H9 (cell line): ENCODE data around the gene TIAM1. TPM values are rescaled to one million over a fixed set of nuclear protein-coding genes. Genes with fewer than 3 reads are reported as not detected.
A peak's percentile ranks its signal among the peaks of the same experiment; 100 is the strongest.

Source experiments
- DNase-seq: peaks from one replicate; pipeline ENCODE4 v3.0.0-alpha.2; 2017
- H2AFZ ChIP-seq: one replicate; pipeline ENCODE4 v1.6.1; 2013; ENCODE audit warnings: mild to moderate bottlenecking, low read length, control low read depth, moderate library complexity
- H2AK5ac ChIP-seq: 2 replicates; pipeline ENCODE4 v1.6.1; 2013; ENCODE audit warnings: low read length, control low read depth, mixed read lengths; ENCODE audit not compliant: insufficient read length
- H2BK120ac ChIP-seq: one replicate; pipeline ENCODE4 v1.6.1; 2013; ENCODE audit warnings: low read depth, mild to moderate bottlenecking, low read length, control low read depth, inconsistent platforms; ENCODE audit not compliant: poor library complexity, severe bottlenecking
- H2BK12ac ChIP-seq: 2 replicates; pipeline ENCODE4 v1.6.1; 2013; ENCODE audit warnings: low read length, control low read depth, mixed read lengths, low read depth; ENCODE audit not compliant: insufficient read length
- H2BK15ac ChIP-seq: 2 replicates; pipeline ENCODE4 v1.6.1; 2013; ENCODE audit warnings: low read depth, low read length, control low read depth
- H2BK20ac ChIP-seq: one replicate; pipeline ENCODE4 v1.6.1; 2013; ENCODE audit warnings: low read depth, mild to moderate bottlenecking, low read length, control low read depth, inconsistent platforms; ENCODE audit not compliant: poor library complexity, severe bottlenecking
- H2BK5ac ChIP-seq: 2 replicates; pipeline ENCODE4 v1.6.1; 2013; ENCODE audit warnings: low read length, control low read depth, mixed read lengths; ENCODE audit not compliant: insufficient read length
- H3K14ac ChIP-seq: 2 replicates; pipeline ENCODE4 v1.6.1; 2013; ENCODE audit warnings: low read length, control low read depth; ENCODE audit not compliant: insufficient read depth
- H3K18ac ChIP-seq: 2 replicates; pipeline ENCODE4 v1.6.1; 2013; ENCODE audit warnings: low read depth, mild to moderate bottlenecking, mixed read lengths, low read length, control low read depth; ENCODE audit not compliant: insufficient read length
- H3K23ac ChIP-seq: 2 replicates; pipeline ENCODE4 v1.6.1; 2013; ENCODE audit warnings: low read length, control low read depth, mixed read lengths, low read depth; ENCODE audit not compliant: insufficient read length
- H3K23me2 ChIP-seq: 2 replicates; pipeline ENCODE4 v1.6.1; 2013; ENCODE audit warnings: low read depth, mild to moderate bottlenecking, mixed read lengths, low read length, control low read depth; ENCODE audit not compliant: insufficient read length, poor library complexity, severe bottlenecking
- H3K27ac ChIP-seq: 2 replicates; pipeline ENCODE4 v1.5.1; 2013; ENCODE audit warnings: low read length, control low read depth, mixed read lengths, low read depth; ENCODE audit not compliant: insufficient read length
- H3K27me3 ChIP-seq: 2 replicates; pipeline ENCODE4 v1.6.1; 2013; ENCODE audit warnings: low read length, control low read depth, inconsistent platforms; ENCODE audit not compliant: insufficient read depth
- H3K4ac ChIP-seq: 2 replicates; pipeline ENCODE4 v1.6.1; 2013; ENCODE audit warnings: low read depth, mild to moderate bottlenecking, control low read depth, inconsistent platforms, low read length, moderate library complexity
- H3K4me1 ChIP-seq: 2 replicates; pipeline ENCODE4 v1.6.1; 2013; ENCODE audit warnings: low read length, control low read depth, inconsistent platforms; ENCODE audit not compliant: insufficient read depth
- H3K4me2 ChIP-seq: 2 replicates; pipeline ENCODE4 v1.6.1; 2013; ENCODE audit warnings: low read length, control low read depth, mixed read lengths; ENCODE audit not compliant: insufficient read length, insufficient read depth
- H3K56ac ChIP-seq: 2 replicates; pipeline ENCODE4 v1.6.1; 2013; ENCODE audit warnings: low read depth, mild to moderate bottlenecking, mixed read lengths, low read length, control low read depth; ENCODE audit not compliant: insufficient read length
- H3K79me1 ChIP-seq: 2 replicates; pipeline ENCODE4 v1.6.1; 2013; ENCODE audit warnings: low read depth, mild to moderate bottlenecking, moderate library complexity, low read length, control low read depth, inconsistent platforms; ENCODE audit not compliant: insufficient read depth, poor library complexity, severe bottlenecking
- H3K79me2 ChIP-seq: 2 replicates; pipeline ENCODE4 v1.6.1; 2013; ENCODE audit warnings: low read length, control low read depth, inconsistent platforms; ENCODE audit not compliant: insufficient read depth
- H3K9ac ChIP-seq: 2 replicates; pipeline ENCODE4 v1.6.1; 2013; ENCODE audit warnings: low read length, control low read depth, mixed read lengths; ENCODE audit not compliant: insufficient read length; ENCODE audit errors: extremely low read depth
- H3K9me3 ChIP-seq: one replicate; pipeline ENCODE4 v1.6.1; 2013; ENCODE audit warnings: low read depth, low read length, inconsistent platforms; ENCODE audit not compliant: control insufficient read depth
- H3T11ph ChIP-seq: one replicate; pipeline ENCODE4 v1.6.1; 2013; ENCODE audit warnings: mild to moderate bottlenecking, low read length, control low read depth, inconsistent platforms
- H4K20me1 ChIP-seq: one replicate; pipeline ENCODE4 v1.6.1; 2013; ENCODE audit not compliant: control insufficient read depth, insufficient read length, insufficient read depth
- H4K5ac ChIP-seq: 2 replicates; pipeline ENCODE4 v1.6.1; 2013; ENCODE audit warnings: low read depth, mild to moderate bottlenecking, mixed read lengths, low read length, control low read depth; ENCODE audit not compliant: insufficient read length
- H4K8ac ChIP-seq: replicated peaks from 2 replicates; pipeline ENCODE4 v1.6.1; 2013; ENCODE audit warnings: low read length, control low read depth, mixed read lengths, low read depth; ENCODE audit not compliant: insufficient read length
- H4K91ac ChIP-seq: 2 replicates; pipeline ENCODE4 v1.6.1; 2013; ENCODE audit warnings: low read depth, mild to moderate bottlenecking, moderate library complexity, mixed read lengths, low read length, control low read depth; ENCODE audit not compliant: insufficient read length
- H3K27ac Mint-ChIP-seq, 3 experiments: 2 replicates in 2 of 3; 3 replicates in 1 of 3; pipeline ENCODE4 v1.8.0; 2020 to 2021; ENCODE audit warnings: mixed read lengths in 3 of 3, mild to moderate bottlenecking in 1 of 3, moderate library complexity in 1 of 3
- H3K27me3 Mint-ChIP-seq: 2 replicates; pipeline ENCODE4 v1.8.0; 2021; ENCODE audit warnings: low read depth, mild to moderate bottlenecking, moderate library complexity, mixed read lengths
- H3K36me3 Mint-ChIP-seq, 3 experiments: 2 replicates in 2 of 3; 3 replicates in 1 of 3; pipeline ENCODE4 v1.8.0; 2020 to 2021; ENCODE audit warnings: low read depth in 3 of 3, mixed read lengths in 3 of 3; ENCODE audit not compliant: insufficient read depth in 1 of 3
- H3K4me1 Mint-ChIP-seq, 2 experiments: 2 replicates each; pipeline ENCODE4 v1.8.0; 2020; ENCODE audit warnings: mixed read lengths in 2 of 2
- H3K4me3 Mint-ChIP-seq, 2 experiments: 2 replicates in 1 of 2; 3 replicates in 1 of 2; pipeline ENCODE4 v1.8.0; 2020 to 2021; ENCODE audit warnings: mild to moderate bottlenecking in 2 of 2, mixed read lengths in 2 of 2, moderate library complexity in 1 of 2
- H3K9me3 Mint-ChIP-seq, 2 experiments: 2 replicates in 1 of 2; 3 replicates in 1 of 2; pipeline ENCODE4 v1.8.0; 2020; ENCODE audit warnings: mild to moderate bottlenecking in 2 of 2, mixed read lengths in 2 of 2, moderate library complexity in 1 of 2
- CTCF ChIP-seq: fragments of 200-600 bp; sonication (generic); conservative IDR thresholded peaks from 3 replicates; pipeline ENCODE4 v1.8.0; 2021; ENCODE audit warnings: antibody characterized with exemption, mild to moderate bottlenecking
- total RNA-seq: library from RNA; stranded (reverse); gene quantifications from 2 replicates; pipeline ENCODE4 v1.2.1, GENCODE V29; 2021

Gene TIAM1
- total RNA-seq, 1 experiment from 2014 or later, result 23.1 TPM

- Mint-ChIP-seq H3K4me3 (no peak overlapping the region), H3K4me1 (peaks cover 18 to 22% of the 10 kb centered on the region in 2 experiments), H3K27me3 (no peaks in the 10 kb centered on the region), H3K9me3 (0 out of 5 replicates have a peak, but pooled peaks cover 0 to under 1% of the 10 kb centered on the region in 2 experiments), H3K36me3 (no peaks in the 10 kb centered on the region; a peak in 1 of 7 replicates), H3K27ac (peak overlapping the region in 1 of 3 experiments; percentile 51; a peak in 1 of 7 replicates)
- no peaks in the 10 kb centered on the region; the same call in 1 of the 2 replicates for H3K4me1 ChIP-seq
- no peak overlapping the region for H2AFZ ChIP-seq
- no peak overlapping the region for H3K9ac ChIP-seq
- no peak overlapping the region for H2AK5ac ChIP-seq
- H3K4me2 ChIP-seq, result no peak overlapping the region
- H3K79me1 ChIP-seq, result no peaks in the 10 kb centered on the region
- no peaks in the 10 kb centered on the region for H3K79me2 ChIP-seq
- H3K9me3 ChIP-seq, result no peaks in the 10 kb centered on the region
- H2BK120ac ChIP-seq, result no peak overlapping the region
- no peak for DNase-seq
- no peak overlapping the region for H3K14ac ChIP-seq
- H3K27ac ChIP-seq, result no peak overlapping the region
- H3K23ac ChIP-seq, result no peak overlapping the region
- no peak overlapping the region for H3K56ac ChIP-seq
- no peak overlapping the region for H2BK20ac ChIP-seq
- H2BK15ac ChIP-seq, result no peak overlapping the region
- no peaks in the 10 kb centered on the region for H3K27me3 ChIP-seq
- H2BK12ac ChIP-seq, result no peak overlapping the region
- no peak overlapping the region for H2BK5ac ChIP-seq
- no peak overlapping the region for H4K91ac ChIP-seq
- H3K23me2 ChIP-seq, result no peaks in the 10 kb centered on the region
- H4K8ac ChIP-seq, result no peak overlapping the region
- H4K20me1 ChIP-seq, result no peaks in the 10 kb centered on the region
- H3K18ac ChIP-seq, result no peak overlapping the region
- no peak overlapping the region for H3K4ac ChIP-seq
- H3T11ph ChIP-seq, result no peak overlapping the region
- no peak for TF ChIP-seq CTCF
- H4K5ac ChIP-seq, result no peak overlapping the region
These were observed 50.1 kb downstream of the TIAM1 start for GRCh38 chr21:31293986-31294385.
